T follicular helper cell (primary cell): ENCODE measurements around the gene SLC4A8.
A peak's percentile ranks its signal among the peaks of the same experiment; 100 is the strongest.

Experiments used
- DNase-seq: peaks from one replicate; pipeline ENCODE4 v3.0.0-alpha.2; 2020; ENCODE audit warnings: low read depth

SLC4A8 gene

GRCh38 chr12:51525518-51525917 is 100.9 kb downstream of the SLC4A8 start:
- DNase-seq, result no peak

GRCh38 chr12:51527966-51528365 is 103.3 kb downstream of the SLC4A8 start:
- no peak for DNase-seq

GRCh38 chr12:51528852-51529650 is 104.4 kb downstream of the SLC4A8 start:
- DNase-seq, result no peak

GRCh38 chr12:51529651-51529970 is 105.0 kb downstream of the SLC4A8 start:
- no peak for DNase-seq

- DNase-seq, result no peak
Measured at GRCh38 chr12:51530208-51530607, 105.6 kb downstream of the SLC4A8 start.

GRCh38 chr12:51531284-51531977 is 106.8 kb downstream of the SLC4A8 start:
- no peak for DNase-seq

GRCh38 chr12:51531978-51532497 is 107.4 kb downstream of the SLC4A8 start:
- peak; percentile 56 for DNase-seq

GRCh38 chr12:51533799-51534198 is 109.2 kb downstream of the SLC4A8 start:
- no peak for DNase-seq

GRCh38 chr12:51534216-51535074 is 109.8 kb downstream of the SLC4A8 start:
- no peak for DNase-seq

- DNase-seq, result no peak
Measured at GRCh38 chr12:51536159-51536558, 111.5 kb downstream of the SLC4A8 start.

GRCh38 chr12:51538149-51538548 is 113.5 kb downstream of the SLC4A8 start:
- DNase-seq, result no peak

- no peak for DNase-seq
Measured at GRCh38 chr12:51538599-51538998, 114.0 kb downstream of the SLC4A8 start.

- DNase-seq, result no peak
Measured at GRCh38 chr12:51540996-51541395, 116.4 kb downstream of the SLC4A8 start.

- no peak for DNase-seq
Measured at GRCh38 chr12:51546097-51546496, 121.5 kb downstream of the SLC4A8 start.

- no peak for DNase-seq
Measured at GRCh38 chr12:51547606-51548005, 123.0 kb downstream of the SLC4A8 start.

GRCh38 chr12:51548241-51548640 is 123.6 kb downstream of the SLC4A8 start:
- no peak for DNase-seq

- DNase-seq, result no peak
Measured at GRCh38 chr12:51549637-51550036, 125.0 kb downstream of the SLC4A8 start.
